ENCODE data around the gene UNC5A. TPM values are rescaled to one million over a fixed set of nuclear protein-coding genes. Genes with fewer than 3 reads are reported as not detected.

Gene UNC5A
- total RNA-seq, 3 donors from 2014 or later = 0.07 to 0.16 TPM; not detected in 1

DNA sequence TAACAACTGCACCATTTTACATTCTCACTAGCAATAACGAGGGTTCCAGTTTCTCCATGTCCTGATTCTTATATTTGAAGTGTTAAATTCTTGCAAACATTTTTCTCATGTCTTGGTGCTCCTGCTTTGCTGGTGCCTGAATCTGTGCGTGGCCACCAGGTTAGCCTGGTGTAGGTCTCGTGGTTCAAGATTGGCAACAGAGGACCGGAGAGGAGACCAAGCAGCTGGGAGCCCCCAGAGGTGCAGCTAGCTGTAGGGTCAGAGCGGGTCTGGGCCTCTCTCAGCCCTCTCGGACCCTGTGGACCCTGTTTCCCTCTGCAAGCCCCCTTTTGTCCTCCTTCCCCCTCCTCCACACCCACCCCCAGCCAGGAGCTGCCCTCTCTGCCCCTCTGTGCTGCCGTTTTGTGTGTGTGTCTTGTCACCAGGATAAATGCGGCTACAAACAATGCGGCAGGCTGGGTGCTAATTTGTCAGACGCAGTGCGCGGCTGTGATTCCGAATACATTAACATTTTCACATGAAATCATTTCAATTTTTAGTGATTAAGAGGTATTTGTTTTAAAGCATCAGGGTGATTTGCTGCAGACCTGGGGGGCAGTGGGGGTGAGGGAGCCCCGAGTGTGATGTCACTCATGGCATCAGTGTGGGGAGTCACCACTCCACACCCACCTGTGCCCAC lies 17.5 kb downstream of the UNC5A start:
- Histone ChIP-seq H3K36me3 (ENCODE audit: low read depth) (no peaks in the 10 kb centered on the region), H3K4me1 (ENCODE audit: low read depth) (no peaks in the 10 kb centered on the region), H3K9me3 (no peaks in the 10 kb centered on the region), H3K4me3 (no peak overlapping the region)
- no peak for TF ChIP-seq CTCF (IDR thresholded peaks at IDR 0.05)
- ATAC-seq = no peak
- intact Hi-C loops (cut with DNase I, micrococcal nuclease) = no loop called here
- DNase-seq = peak in 1 of 3 donors; percentile 19

GRCh38 chr5:176829320-176829719 lies 19.0 kb downstream of the UNC5A start:
- DNase-seq (no peak), ATAC-seq (no peak)
- Histone ChIP-seq H3K4me3 (no peak overlapping the region), H3K9me3 (no peaks in the 10 kb centered on the region), H3K36me3 (ENCODE audit: low read depth) (no peaks in the 10 kb centered on the region), H3K4me1 (ENCODE audit: low read depth) (no peaks in the 10 kb centered on the region)
- TF ChIP-seq CTCF (IDR thresholded peaks at IDR 0.05) = no peak
- intact Hi-C loops (cut with DNase I, micrococcal nuclease) = no loop called here

GRCh38 chr5:176830422-176830994 lies 20.1 kb downstream of the UNC5A start:
- H3K4me3 ChIP-seq = no peak overlapping the region
- H3K4me1 ChIP-seq (ENCODE audit: low read depth) = no peaks in the 10 kb centered on the region
- H3K9me3 ChIP-seq = no peaks in the 10 kb centered on the region
- intact Hi-C loops (cut with DNase I, micrococcal nuclease) = no loop called here
- DNase-seq (no peak), ATAC-seq (no peak)
- H3K36me3 ChIP-seq (ENCODE audit: low read depth) = no peaks in the 10 kb centered on the region
- no peak for TF ChIP-seq CTCF (IDR thresholded peaks at IDR 0.05)

- Histone ChIP-seq H3K4me3 (no peak overlapping the region), H3K4me1 (ENCODE audit: low read depth) (no peaks in the 10 kb centered on the region)
- no peak for TF ChIP-seq CTCF (IDR thresholded peaks at IDR 0.05)
Measured at GRCh38 chr5:176830995-176831423, 20.6 kb downstream of the UNC5A start.

DNA sequence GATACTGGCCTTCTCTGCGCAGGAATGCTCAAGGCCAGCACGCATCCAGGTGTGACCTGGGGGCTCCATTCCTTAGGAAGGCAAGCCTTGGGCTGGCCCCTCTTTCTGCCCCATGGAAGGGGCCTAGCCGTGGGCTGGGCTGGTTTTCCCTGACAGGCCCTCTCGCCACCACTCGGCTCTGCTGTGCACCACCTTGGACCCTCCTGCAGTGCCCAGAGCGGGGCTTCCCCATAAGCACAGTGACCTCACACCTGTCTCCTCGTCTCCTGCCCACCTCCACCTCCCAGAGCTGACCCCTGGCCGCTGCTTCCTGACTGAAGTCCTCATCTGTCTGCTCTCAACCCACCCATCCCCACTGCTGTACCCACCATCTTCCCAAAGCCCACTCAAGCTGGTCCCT lies 21.1 kb downstream of the UNC5A start:
- intact Hi-C loops (cut with DNase I, micrococcal nuclease) = no loop called here
- DNase-seq (no peak), ATAC-seq (no peak)
- Histone ChIP-seq H3K4me3 (no peak overlapping the region), H3K36me3 (ENCODE audit: low read depth) (no peaks in the 10 kb centered on the region), H3K4me1 (ENCODE audit: low read depth) (no peaks in the 10 kb centered on the region), H3K9me3 (no peaks in the 10 kb centered on the region)
- TF ChIP-seq CTCF (IDR thresholded peaks at IDR 0.05) = no peak

More at GRCh38 chr5:176830995-176831423, 20.6 kb downstream of the UNC5A start:
- no peak for DNase-seq
- H3K9me3 ChIP-seq = no peaks in the 10 kb centered on the region
- no peaks in the 10 kb centered on the region for H3K36me3 ChIP-seq (ENCODE audit: low read depth)
- ATAC-seq = no peak
- intact Hi-C loops (cut with DNase I, micrococcal nuclease) = no loop called here
